ENCODE data around the gene DNAH2.

DNA sequence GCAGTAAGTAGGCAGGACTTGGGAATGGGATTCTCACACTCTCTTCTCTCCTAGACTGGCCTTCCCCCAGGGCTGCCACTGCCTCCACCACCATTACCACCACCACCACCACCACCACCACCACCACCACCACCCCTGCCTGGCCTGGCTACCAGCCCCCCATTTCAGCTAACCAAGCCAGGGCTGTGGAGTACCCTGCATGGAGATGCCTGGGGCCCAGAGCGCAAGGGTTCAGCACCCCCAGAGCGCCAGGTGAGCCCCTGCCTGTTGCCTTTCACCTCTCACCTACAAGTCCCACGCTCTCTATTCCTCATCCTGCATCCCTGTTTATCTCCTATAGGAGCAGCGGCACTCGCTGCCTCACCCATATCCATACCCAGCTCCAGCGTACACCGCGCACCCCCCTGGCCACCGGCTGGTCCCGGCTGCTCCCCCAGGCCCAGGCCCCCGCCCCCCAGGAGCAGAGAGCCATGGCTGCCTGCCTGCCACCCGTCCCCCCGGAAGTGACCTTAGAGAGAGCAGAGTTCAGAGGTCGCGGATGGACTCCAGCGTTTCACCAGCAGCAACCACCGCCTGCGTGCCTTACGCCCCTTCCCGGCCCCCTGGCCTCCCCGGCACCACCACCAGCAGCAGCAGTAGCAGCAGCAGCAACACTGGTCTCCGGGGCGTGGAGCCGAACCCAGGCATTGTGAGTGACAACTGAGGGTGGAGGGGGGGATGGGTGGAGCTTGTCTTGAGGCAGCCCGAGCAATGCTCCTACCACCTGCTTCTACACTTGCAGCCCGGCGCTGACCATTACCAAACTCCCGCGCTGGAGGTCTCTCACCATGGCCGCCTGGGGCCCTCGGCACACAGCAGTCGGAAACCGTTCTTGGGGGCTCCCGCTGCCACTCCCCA lies 129.5 kb downstream of the DNAH2 start:
- TF ChIP-seq, protein P1, sequence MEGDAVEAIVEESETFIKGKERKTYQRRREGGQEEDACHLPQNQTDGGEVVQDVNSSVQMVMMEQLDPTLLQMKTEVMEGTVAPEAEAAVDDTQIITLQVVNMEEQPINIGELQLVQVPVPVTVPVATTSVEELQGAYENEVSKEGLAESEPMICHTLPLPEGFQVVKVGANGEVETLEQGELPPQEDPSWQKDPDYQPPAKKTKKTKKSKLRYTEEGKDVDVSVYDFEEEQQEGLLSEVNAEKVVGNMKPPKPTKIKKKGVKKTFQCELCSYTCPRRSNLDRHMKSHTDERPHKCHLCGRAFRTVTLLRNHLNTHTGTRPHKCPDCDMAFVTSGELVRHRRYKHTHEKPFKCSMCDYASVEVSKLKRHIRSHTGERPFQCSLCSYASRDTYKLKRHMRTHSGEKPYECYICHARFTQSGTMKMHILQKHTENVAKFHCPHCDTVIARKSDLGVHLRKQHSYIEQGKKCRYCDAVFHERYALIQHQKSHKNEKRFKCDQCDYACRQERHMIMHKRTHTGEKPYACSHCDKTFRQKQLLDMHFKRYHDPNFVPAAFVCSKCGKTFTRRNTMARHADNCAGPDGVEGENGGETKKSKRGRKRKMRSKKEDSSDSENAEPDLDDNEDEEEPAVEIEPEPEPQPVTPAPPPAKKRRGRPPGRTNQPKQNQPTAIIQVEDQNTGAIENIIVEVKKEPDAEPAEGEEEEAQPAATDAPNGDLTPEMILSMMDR (IDR thresholded peaks at IDR 0.05): no peak
- TF ChIP-seq EZH2phosphoT487 (IDR thresholded peaks at IDR 0.05) (no peak), EZH2 (IDR thresholded peaks at IDR 0.05) (no peak)

Measured in neural progenitor cell (in vitro differentiated cells).